Measurements from ENCODE around the gene MAEA.

DNA sequence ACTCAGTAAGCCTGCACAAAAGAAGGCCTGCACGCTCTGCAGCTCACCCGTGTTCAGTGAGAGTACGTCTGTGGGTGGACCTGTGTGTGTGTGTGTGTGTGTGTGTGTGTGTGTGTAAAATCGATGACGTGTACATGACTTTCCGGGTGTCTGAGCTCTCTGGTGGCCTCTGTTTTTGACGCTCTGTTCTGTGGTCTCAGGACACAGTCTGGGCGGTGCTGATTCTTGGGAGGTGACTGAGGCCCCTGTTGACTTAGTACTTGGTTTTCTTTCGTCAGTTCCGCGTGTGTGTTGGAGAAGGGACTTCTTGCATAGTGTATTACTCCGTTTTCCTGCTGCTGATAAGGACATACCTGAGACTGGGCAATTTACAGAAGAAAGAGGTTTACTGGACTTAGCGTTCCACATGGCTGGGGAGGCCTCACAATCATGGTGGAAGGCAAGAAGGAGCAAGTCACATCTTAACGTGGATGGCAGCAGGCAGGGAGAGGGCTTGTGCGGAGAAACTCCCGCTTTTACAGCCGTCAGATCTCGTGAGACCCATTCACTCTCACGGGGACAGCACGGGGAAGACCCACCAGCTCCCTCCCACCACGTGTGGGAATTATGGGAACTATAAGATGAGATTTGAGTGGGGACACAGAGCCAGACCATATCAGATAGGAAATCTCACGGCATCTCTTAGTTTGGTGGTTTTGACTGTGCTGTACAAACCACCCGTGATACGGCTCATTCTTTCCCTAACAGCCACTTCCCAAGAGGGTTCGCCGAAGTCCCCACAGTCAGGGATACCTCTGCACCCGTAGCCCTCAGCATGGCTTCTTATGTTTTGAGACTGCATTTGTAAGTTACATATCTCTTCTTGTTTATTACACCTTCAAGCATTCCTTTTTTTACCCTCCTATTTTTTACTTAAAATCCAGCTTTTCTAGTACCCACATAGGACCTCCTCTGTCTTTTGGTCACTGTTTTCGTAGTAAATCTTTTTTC lies 81.8 kb downstream of the MAEA start:
- TF ChIP-seq, protein P1, sequence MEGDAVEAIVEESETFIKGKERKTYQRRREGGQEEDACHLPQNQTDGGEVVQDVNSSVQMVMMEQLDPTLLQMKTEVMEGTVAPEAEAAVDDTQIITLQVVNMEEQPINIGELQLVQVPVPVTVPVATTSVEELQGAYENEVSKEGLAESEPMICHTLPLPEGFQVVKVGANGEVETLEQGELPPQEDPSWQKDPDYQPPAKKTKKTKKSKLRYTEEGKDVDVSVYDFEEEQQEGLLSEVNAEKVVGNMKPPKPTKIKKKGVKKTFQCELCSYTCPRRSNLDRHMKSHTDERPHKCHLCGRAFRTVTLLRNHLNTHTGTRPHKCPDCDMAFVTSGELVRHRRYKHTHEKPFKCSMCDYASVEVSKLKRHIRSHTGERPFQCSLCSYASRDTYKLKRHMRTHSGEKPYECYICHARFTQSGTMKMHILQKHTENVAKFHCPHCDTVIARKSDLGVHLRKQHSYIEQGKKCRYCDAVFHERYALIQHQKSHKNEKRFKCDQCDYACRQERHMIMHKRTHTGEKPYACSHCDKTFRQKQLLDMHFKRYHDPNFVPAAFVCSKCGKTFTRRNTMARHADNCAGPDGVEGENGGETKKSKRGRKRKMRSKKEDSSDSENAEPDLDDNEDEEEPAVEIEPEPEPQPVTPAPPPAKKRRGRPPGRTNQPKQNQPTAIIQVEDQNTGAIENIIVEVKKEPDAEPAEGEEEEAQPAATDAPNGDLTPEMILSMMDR (IDR thresholded peaks at IDR 0.05; ENCODE audit: low read depth, low read length): no peak
- no peak for TF ChIP-seq EZH2phosphoT487 (IDR thresholded peaks at IDR 0.05; ENCODE audit: low read depth)

Measured in OCI-LY3 (cell line).